Panc1 (cell line): ENCODE measurements around the gene LGALSL. TPM values are rescaled to one million over a fixed set of nuclear protein-coding genes. Genes with fewer than 3 reads are reported as not detected.

Source experiments
- ATAC-seq: fragments of 200-7000 bp; cut with Tn5 transposase; 2 replicates; pipeline ENCODE4 v1.9.1; 2020; ENCODE audit warnings: mild to moderate bottlenecking, moderate library complexity
- BruUV-seq: library from RNA; stranded (reverse); fragments of 400-500 nt; replicated peaks from 2 replicates; lab custom pipeline; 2021; lab: Mats Ljungman, UMichigan
- CTCF ChIA-PET: fragments of 300-600 bp; sonication (Branson Sonifier 250); formaldehyde crosslinking; loops from one replicate; lab custom pipeline; 2022; ENCODE audit warnings: antibody characterized with exemption; lab: Charles Lee
- POLR2A ChIA-PET: fragments of 300-600 bp; sonication (Branson Sonifier 250); formaldehyde crosslinking; loops from one replicate; lab custom pipeline; 2022; ENCODE audit warnings: antibody characterized with exemption; lab: Charles Lee
- DNase-seq: peaks from one replicate; pipeline ENCODE4 v3.0.0-alpha.2; 2010; ENCODE audit warnings: low read depth, low spot score
- H3K27ac ChIP-seq: 2 replicates; pipeline ENCODE4 v1.5.1; 2011; ENCODE audit warnings: mild to moderate bottlenecking, low read length, inconsistent platforms
- H3K27me3 ChIP-seq: fragments of 200-500 bp; sonication (Bioruptor generic); 2 replicates; pipeline ENCODE4 v1.6.0; 2014; ENCODE audit warnings: low read length, inconsistent platforms; ENCODE audit not compliant: control insufficient read depth, insufficient read depth
- H3K36me3 ChIP-seq: fragments of 200-500 bp; sonication (Bioruptor generic); 2 replicates; pipeline ENCODE4 v1.5.1; 2014; ENCODE audit warnings: inconsistent platforms, mild to moderate bottlenecking, low read length, moderate library complexity; ENCODE audit not compliant: control insufficient read depth, insufficient read depth
- H3K4me1 ChIP-seq: 2 replicates; pipeline ENCODE4 v1.5.1; 2011; ENCODE audit warnings: inconsistent platforms, mild to moderate bottlenecking, low read length, moderate library complexity; ENCODE audit not compliant: control insufficient read depth, insufficient read depth
- H3K4me3 ChIP-seq, 2 experiments: 2 replicates each; pipeline ENCODE4 v1.5.1; 2011 to 2012; ENCODE audit warnings: low read depth in 2 of 2, low read length in 2 of 2, mild to moderate bottlenecking in 2 of 2, inconsistent platforms in 1 of 2, moderate library complexity in 1 of 2
- H3K9me3 ChIP-seq: fragments of 200-500 bp; sonication (Bioruptor generic); 2 replicates; pipeline ENCODE4 v1.5.1; 2014; ENCODE audit warnings: low read depth, mild to moderate bottlenecking, inconsistent platforms, low read length, moderate library complexity; ENCODE audit not compliant: control insufficient read depth, insufficient read depth
- CTCF ChIP-seq: fragments of 450-650 bp; IDR thresholded peaks from 2 replicates; pipeline ENCODE4 v1.5.1; 2017; ENCODE audit warnings: mild to moderate bottlenecking
- POLR2AphosphoS5 ChIP-seq: IDR thresholded peaks from 2 replicates; pipeline ENCODE4 v1.6.1; 2012; ENCODE audit warnings: mild to moderate bottlenecking, low read depth, low read length, moderate library complexity
- SIN3A ChIP-seq: IDR thresholded peaks from 2 replicates; pipeline ENCODE4 v1.6.1; 2012; ENCODE audit warnings: low read depth, mild to moderate bottlenecking, low read length, moderate library complexity, borderline replicate concordance; ENCODE audit not compliant: insufficient read depth
- TCF7L2 ChIP-seq: IDR thresholded peaks from 2 replicates; pipeline ENCODE4 v1.6.1; 2011; ENCODE audit warnings: mild to moderate bottlenecking, low read depth, low read length, inconsistent platforms
- in situ Hi-C: cut with HindIII; loops from 2 replicates; pipeline ENCODE4 v1.10.0; 2016; ENCODE audit warnings: low sequenced_read_pairs, low pct_unique_long_range_greater_than_20kb
- intact Hi-C: fragments of 100-400 bp; cut with micrococcal nuclease; formaldehyde crosslinking; loops from one replicate; pipeline ENCODE4 v1.10.0; 2022; ENCODE audit not compliant: unreplicated experiment
- total RNA-seq: library from RNA; stranded (reverse); gene quantifications from one replicate; pipeline ENCODE4 v1.2.1, GENCODE V29; 2021; ENCODE audit not compliant: unreplicated experiment
- TF ChIP-seq, protein P1 (sequence below), 2 experiments: IDR thresholded peaks; 2 replicates each; pipeline ENCODE4 v1.6.1; 2011 to 2012; ENCODE audit warnings: low read depth in 2 of 2, control low read depth in 1 of 2, low read length in 1 of 2, mild to moderate bottlenecking in 1 of 2, moderate library complexity in 1 of 2; ENCODE audit not compliant: insufficient read depth in 1 of 2

The LGALSL gene
- total RNA-seq, 1 experiment from 2014 or later, result 5.3 TPM

GRCh38 chr2:64467096-64467843, 13.3 kb downstream of the LGALSL start:
- TF ChIP-seq, protein P1, sequence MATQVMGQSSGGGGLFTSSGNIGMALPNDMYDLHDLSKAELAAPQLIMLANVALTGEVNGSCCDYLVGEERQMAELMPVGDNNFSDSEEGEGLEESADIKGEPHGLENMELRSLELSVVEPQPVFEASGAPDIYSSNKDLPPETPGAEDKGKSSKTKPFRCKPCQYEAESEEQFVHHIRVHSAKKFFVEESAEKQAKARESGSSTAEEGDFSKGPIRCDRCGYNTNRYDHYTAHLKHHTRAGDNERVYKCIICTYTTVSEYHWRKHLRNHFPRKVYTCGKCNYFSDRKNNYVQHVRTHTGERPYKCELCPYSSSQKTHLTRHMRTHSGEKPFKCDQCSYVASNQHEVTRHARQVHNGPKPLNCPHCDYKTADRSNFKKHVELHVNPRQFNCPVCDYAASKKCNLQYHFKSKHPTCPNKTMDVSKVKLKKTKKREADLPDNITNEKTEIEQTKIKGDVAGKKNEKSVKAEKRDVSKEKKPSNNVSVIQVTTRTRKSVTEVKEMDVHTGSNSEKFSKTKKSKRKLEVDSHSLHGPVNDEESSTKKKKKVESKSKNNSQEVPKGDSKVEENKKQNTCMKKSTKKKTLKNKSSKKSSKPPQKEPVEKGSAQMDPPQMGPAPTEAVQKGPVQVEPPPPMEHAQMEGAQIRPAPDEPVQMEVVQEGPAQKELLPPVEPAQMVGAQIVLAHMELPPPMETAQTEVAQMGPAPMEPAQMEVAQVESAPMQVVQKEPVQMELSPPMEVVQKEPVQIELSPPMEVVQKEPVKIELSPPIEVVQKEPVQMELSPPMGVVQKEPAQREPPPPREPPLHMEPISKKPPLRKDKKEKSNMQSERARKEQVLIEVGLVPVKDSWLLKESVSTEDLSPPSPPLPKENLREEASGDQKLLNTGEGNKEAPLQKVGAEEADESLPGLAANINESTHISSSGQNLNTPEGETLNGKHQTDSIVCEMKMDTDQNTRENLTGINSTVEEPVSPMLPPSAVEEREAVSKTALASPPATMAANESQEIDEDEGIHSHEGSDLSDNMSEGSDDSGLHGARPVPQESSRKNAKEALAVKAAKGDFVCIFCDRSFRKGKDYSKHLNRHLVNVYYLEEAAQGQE (IDR thresholded peaks at IDR 0.05; ENCODE audit: insufficient read depth in 1 of 2, low read depth in 2 of 2, low read length in 1 of 2), result no peak
- no peak for TF ChIP-seq POLR2AphosphoS5
- TF ChIP-seq TCF7L2, result no peak
- TF ChIP-seq SIN3A, result no peak
- no peak for TF ChIP-seq CTCF
- CTCF ChIA-PET, result interaction anchor here (1.4 kb wide), 1 partner anchor 54 kb away, joined by 3 read pairs; no protein-coding TSS in a partner anchor
- Histone ChIP-seq H3K4me3 (no peak overlapping the region), H3K27me3 (no peaks in the 10 kb centered on the region; the same call in 1 of the 2 replicates), H3K27ac (no peak overlapping the region), H3K9me3 (no peaks in the 10 kb centered on the region), H3K4me1 (no peaks in the 10 kb centered on the region), H3K36me3 (no peaks in the 10 kb centered on the region)
- BruUV-seq, result no TSS peak
- intact Hi-C loops (no loop called here), in situ Hi-C loops (no loop called here)
- ATAC-seq, result no peak
- POLR2A ChIA-PET, result no interaction called here
- no peak for DNase-seq

GRCh38 chr2:64469261-64469660, 15.3 kb downstream of the LGALSL start:
- CTCF ChIA-PET, result no interaction called here
- BruUV-seq, result no TSS peak
- intact Hi-C loops (no loop called here), in situ Hi-C loops (no loop called here)
- Histone ChIP-seq H3K27ac (no peak overlapping the region), H3K4me1 (no peaks in the 10 kb centered on the region), H3K36me3 (no peaks in the 10 kb centered on the region), H3K4me3 (no peak overlapping the region), H3K9me3 (no peaks in the 10 kb centered on the region), H3K27me3 (no peaks in the 10 kb centered on the region; the same call in 1 of the 2 replicates)
- POLR2A ChIA-PET, result no interaction called here
- TF ChIP-seq TCF7L2, result no peak
- DNase-seq (no peak), ATAC-seq (no peak)

DNA sequence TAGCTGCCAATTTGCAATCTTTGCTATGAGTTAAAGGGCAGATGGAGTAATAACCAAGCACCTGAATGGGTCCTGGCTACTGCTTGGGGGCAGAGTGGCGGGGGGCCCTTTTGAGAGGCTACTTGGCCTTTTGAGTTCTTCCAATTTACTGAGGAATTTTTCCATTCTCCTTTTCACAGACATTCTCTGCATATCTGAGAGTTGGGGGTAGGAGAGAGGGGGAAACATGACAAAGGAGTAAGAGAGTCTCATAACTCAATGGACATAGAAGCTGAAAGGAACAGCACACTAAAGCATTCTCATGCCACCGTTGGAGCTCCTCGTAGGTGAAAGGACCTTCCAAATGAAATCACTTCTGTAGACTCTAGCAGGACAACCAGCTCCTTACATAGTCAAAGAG, 16.1 kb downstream of the LGALSL start:
- ATAC-seq, result no peak
- DNase-seq, result no peak
- H3K36me3 ChIP-seq, result no peaks in the 10 kb centered on the region
- BruUV-seq, result no TSS peak
- ChIA-PET POLR2A (no interaction called here), CTCF (no interaction called here)
- H3K27me3 ChIP-seq, result no peaks in the 10 kb centered on the region; the same call in 1 of the 2 replicates
- in situ Hi-C loops, result no loop called here
- TF ChIP-seq CTCF (no peak), POLR2AphosphoS5 (no peak), TCF7L2 (no peak), SIN3A (no peak)
- TF ChIP-seq, protein P1 (IDR thresholded peaks at IDR 0.05; ENCODE audit: insufficient read depth in 1 of 2, low read depth in 2 of 2, low read length in 1 of 2), result no peak
- no peaks in the 10 kb centered on the region for H3K9me3 ChIP-seq
- no peak overlapping the region for H3K4me3 ChIP-seq
- intact Hi-C loops, result no loop called here
- H3K4me1 ChIP-seq, result no peaks in the 10 kb centered on the region
- no peak overlapping the region for H3K27ac ChIP-seq
